ENCODE measurements around the gene TMEM129. TPM values are rescaled to one million over a fixed set of nuclear protein-coding genes. Genes with fewer than 3 reads are reported as not detected.

The TMEM129 gene
- total and polyA plus RNA-seq, 7 donors, result 11.8 to 43.6 (median 31.6) TPM

DNA sequence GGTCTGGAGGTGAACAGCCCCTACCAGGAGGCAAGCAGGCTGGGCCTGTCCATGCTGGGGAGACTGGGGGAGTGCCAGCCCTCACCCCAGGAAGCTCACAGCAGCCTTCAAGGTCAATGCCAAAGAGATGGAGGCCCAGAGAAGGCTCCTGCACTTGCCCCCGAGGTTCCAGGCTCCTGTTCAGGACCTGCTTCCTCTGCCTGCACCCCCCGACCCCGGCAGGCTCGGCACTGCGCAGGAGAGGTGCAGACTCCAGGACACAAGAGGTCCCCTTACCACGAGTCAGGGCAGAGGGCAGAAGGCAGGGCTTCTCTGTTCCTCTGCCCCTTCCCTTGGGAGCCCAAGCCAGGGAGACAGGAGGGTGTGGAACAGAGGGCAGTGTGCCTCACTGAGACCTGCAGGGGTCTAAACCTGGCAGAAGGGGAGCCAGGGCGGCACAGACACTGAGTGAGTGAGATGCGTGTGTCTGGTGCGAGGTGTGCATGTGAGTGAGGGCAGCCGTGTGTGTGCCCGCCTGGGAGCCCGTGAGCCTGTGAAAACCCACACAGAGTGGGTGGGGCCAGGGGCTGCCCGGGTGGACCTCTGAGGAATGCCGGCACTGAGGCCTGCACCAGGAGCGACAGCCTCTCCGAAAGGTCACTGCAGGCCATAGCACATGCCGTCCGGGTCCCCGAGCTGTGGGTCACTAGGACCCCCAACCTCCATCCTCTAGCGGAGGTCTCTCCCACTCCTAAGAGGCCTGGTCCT lies 41.3 kb upstream of the TMEM129 start:
- ATAC-seq (no peak), DNase-seq (no peak)
- H3K27ac ChIP-seq, result no peak overlapping the region
- TF ChIP-seq, protein P1, sequence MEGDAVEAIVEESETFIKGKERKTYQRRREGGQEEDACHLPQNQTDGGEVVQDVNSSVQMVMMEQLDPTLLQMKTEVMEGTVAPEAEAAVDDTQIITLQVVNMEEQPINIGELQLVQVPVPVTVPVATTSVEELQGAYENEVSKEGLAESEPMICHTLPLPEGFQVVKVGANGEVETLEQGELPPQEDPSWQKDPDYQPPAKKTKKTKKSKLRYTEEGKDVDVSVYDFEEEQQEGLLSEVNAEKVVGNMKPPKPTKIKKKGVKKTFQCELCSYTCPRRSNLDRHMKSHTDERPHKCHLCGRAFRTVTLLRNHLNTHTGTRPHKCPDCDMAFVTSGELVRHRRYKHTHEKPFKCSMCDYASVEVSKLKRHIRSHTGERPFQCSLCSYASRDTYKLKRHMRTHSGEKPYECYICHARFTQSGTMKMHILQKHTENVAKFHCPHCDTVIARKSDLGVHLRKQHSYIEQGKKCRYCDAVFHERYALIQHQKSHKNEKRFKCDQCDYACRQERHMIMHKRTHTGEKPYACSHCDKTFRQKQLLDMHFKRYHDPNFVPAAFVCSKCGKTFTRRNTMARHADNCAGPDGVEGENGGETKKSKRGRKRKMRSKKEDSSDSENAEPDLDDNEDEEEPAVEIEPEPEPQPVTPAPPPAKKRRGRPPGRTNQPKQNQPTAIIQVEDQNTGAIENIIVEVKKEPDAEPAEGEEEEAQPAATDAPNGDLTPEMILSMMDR (IDR thresholded peaks at IDR 0.05), result no peak
- H3K4me3 ChIP-seq, result no peak overlapping the region
- no peaks in the 10 kb centered on the region for H3K9me3 ChIP-seq
- peaks cover 0 to 6% (median 4%) of the 10 kb centered on the region in 3 donors for H3K27me3 ChIP-seq (ENCODE audit: insufficient read depth in 3 of 3, low read length in 2 of 3)
- H3K36me3 ChIP-seq (ENCODE audit: insufficient read depth in 1 of 2, low read depth in 1 of 2), result no peaks in the 10 kb centered on the region
- intact Hi-C loops (cut with DNase I), result no loop called here
- H3K4me1 ChIP-seq, result peaks cover 3% of the 10 kb centered on the region
- WGBS, 3 donors, result 85 to 88% (median 85%) methylated on average over 20 of the region's 20 CpGs

DNA sequence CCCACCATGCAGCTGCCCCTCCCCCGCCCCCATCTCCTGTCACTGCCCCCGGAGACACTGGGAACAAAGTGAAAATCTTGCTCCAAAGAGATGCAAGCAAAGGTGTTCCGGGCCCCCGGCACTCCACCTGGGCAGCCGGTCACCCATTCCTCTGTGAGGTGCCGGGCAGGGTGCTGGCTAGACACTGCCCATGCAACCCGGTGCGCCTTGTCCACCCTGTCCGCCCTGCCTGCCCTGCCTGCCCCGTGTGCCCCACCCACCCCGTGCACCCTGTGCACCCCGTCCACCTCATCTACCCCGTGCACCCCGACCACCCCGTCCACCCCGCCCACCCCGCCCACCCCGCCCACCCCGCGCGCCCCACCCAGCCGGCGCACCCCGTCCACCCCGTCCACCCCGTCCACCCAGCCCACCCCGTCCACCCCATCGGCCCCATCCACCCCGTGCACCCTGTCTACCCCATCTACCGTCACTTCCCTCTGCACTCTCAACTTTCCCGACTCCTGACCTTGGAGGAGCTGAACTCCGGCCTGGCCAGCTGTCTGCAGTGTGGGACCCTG lies 40.1 kb upstream of the TMEM129 start:
- TF ChIP-seq, protein P1 (IDR thresholded peaks at IDR 0.05), result no peak
- no peaks in the 10 kb centered on the region for H3K9me3 ChIP-seq
- peaks cover 0 to 4% (median 3%) of the 10 kb centered on the region in 3 donors for H3K27me3 ChIP-seq (ENCODE audit: insufficient read depth in 3 of 3, low read length in 2 of 3)
- WGBS, 3 donors, result 64 to 71% (median 66%) methylated on average over 22 to 32 of the region's 32 CpGs
- H3K4me3 ChIP-seq, result no peak overlapping the region
- intact Hi-C loops (cut with DNase I), result no loop called here
- ATAC-seq (no peak), DNase-seq (no peak)
- H3K36me3 ChIP-seq (ENCODE audit: insufficient read depth in 1 of 2, low read depth in 1 of 2), result no peaks in the 10 kb centered on the region
- H3K4me1 ChIP-seq, result peaks cover 3% of the 10 kb centered on the region
- H3K27ac ChIP-seq, result no peak overlapping the region

DNA sequence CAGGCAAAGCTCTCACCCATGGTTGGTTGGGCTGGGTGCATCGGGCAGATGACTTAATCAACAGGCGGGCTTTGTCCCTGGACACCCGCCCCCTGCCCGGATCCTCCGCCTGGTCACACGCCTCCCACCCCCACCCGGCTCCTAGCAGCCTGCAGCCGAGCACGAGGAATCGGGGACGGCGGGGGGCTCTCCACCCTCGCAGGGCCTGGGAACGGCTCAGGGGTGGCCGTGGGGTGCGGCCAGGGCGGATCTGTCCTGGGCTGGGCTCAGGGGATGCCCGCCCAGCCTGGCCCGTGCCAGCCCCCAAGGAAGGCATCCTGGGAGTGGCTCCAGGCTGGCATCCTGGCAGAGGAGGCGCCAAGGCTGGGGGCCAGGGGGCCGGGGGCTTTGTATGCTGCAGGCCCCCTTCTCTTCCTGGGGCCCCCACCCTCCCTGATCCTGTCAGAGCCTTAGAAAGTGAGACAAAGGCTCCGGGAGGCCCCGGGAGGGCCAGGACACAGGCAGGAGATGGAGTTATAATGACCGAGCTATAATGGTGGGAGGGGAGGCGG lies 39.5 kb upstream of the TMEM129 start:
- H3K4me1 ChIP-seq, result peaks cover 3% of the 10 kb centered on the region
- peaks cover 0 to 4% (median 1%) of the 10 kb centered on the region in 3 donors for H3K27me3 ChIP-seq (ENCODE audit: insufficient read depth in 3 of 3, low read length in 2 of 3)
- TF ChIP-seq, protein P1 (IDR thresholded peaks at IDR 0.05), result no peak
- ATAC-seq, result no peak
- H3K27ac ChIP-seq, result no peak overlapping the region
- no peaks in the 10 kb centered on the region for H3K36me3 ChIP-seq (ENCODE audit: insufficient read depth in 1 of 2, low read depth in 1 of 2)
- H3K9me3 ChIP-seq, result no peaks in the 10 kb centered on the region
- no peak for DNase-seq
- H3K4me3 ChIP-seq, result no peak overlapping the region
- WGBS, 3 donors, result 40 to 44% (median 44%) methylated on average over 24 to 25 of the region's 25 CpGs
- intact Hi-C loops (cut with DNase I), result no loop called here

DNA sequence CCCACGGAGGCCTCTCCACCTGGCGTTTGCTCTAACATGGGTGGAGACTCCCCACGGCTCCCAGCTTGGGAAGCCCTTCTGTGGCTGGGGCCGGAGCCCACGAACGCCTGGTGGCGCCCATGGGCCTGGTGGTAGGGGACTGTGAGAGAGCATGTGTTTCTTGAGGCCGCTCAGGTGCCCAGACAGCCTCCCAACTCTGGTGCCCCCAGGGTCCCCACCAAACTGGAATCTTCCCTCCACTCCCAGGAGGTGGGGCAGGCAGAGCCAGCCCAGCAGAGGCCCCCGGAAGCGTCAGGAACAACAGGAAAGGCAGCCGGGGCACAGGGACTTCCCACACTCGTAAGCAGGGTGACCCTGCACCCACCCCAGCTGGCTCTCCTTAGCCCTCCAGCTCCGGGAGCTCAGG lies 38.7 kb upstream of the TMEM129 start:
- Histone ChIP-seq H3K4me3 (no peak overlapping the region), H3K27ac (no peak overlapping the region), H3K27me3 (ENCODE audit: insufficient read depth in 3 of 3, low read length in 2 of 3) (peaks cover 0 to 4% (median 0%) of the 10 kb centered on the region in 3 donors), H3K9me3 (no peaks in the 10 kb centered on the region), H3K4me1 (peaks cover 3% of the 10 kb centered on the region), H3K36me3 (ENCODE audit: insufficient read depth in 1 of 2, low read depth in 1 of 2) (no peaks in the 10 kb centered on the region)
- ATAC-seq, result no peak
- TF ChIP-seq, protein P1 (IDR thresholded peaks at IDR 0.05), result no peak
- 76 to 78% (median 77%) methylated on average over 13 of the region's 13 CpGs for WGBS, 3 donors
- no peak for DNase-seq
- intact Hi-C loops (cut with DNase I), result no loop called here

All from psoas muscle (tissue), 8 donors.